HG02840 (cell line): ENCODE data around the gene ENPP3.

ENCODE experiments used
- ATAC-seq: cut with Tn5 transposase; IDR thresholded peaks from one replicate; pipeline ENCODE4 v1.9.1; 2021; ENCODE audit warnings: mild to moderate bottlenecking, moderate library complexity, moderate number of reproducible peaks; ENCODE audit not compliant: unreplicated experiment, low FRiP score

ENPP3 gene

GRCh38 chr6:131642565-131642964, 5.5 kb downstream of the ENPP3 start:
- ATAC-seq = no peak

- ATAC-seq = no peak
Measured at GRCh38 chr6:131642987-131643611, 6.0 kb downstream of the ENPP3 start.

GRCh38 chr6:131643855-131644460, 6.9 kb downstream of the ENPP3 start:
- no peak for ATAC-seq

- no peak for ATAC-seq
Measured at GRCh38 chr6:131644921-131645320, 7.8 kb downstream of the ENPP3 start.

- no peak for ATAC-seq
Measured at GRCh38 chr6:131645846-131646245, 8.7 kb downstream of the ENPP3 start.

GRCh38 chr6:131646249-131646670, 9.2 kb downstream of the ENPP3 start:
- no peak for ATAC-seq

GRCh38 chr6:131651782-131652181, 14.7 kb downstream of the ENPP3 start:
- no peak for ATAC-seq

GRCh38 chr6:131652472-131652871, 15.4 kb downstream of the ENPP3 start:
- ATAC-seq = no peak

GRCh38 chr6:131654326-131654725, 17.2 kb downstream of the ENPP3 start:
- ATAC-seq = no peak

GRCh38 chr6:131655387-131655786, 18.3 kb downstream of the ENPP3 start:
- no peak for ATAC-seq

GRCh38 chr6:131655951-131656350, 18.8 kb downstream of the ENPP3 start:
- ATAC-seq = no peak

- ATAC-seq = no peak
Measured at GRCh38 chr6:131656667-131657066, 19.6 kb downstream of the ENPP3 start.

GRCh38 chr6:131657222-131657621, 20.1 kb downstream of the ENPP3 start:
- no peak for ATAC-seq

- no peak for ATAC-seq
Measured at GRCh38 chr6:131657630-131658111, 20.6 kb downstream of the ENPP3 start.

- ATAC-seq = no peak
Measured at GRCh38 chr6:131658287-131658686, 21.2 kb downstream of the ENPP3 start.

GRCh38 chr6:131660195-131660594, 23.1 kb downstream of the ENPP3 start:
- no peak for ATAC-seq

GRCh38 chr6:131663578-131664165, 26.6 kb downstream of the ENPP3 start:
- no peak for ATAC-seq

- no peak for ATAC-seq
Measured at GRCh38 chr6:131669891-131670290, 32.8 kb downstream of the ENPP3 start.

GRCh38 chr6:131673184-131673583, 36.1 kb downstream of the ENPP3 start:
- ATAC-seq = no peak

- no peak for ATAC-seq
Measured at GRCh38 chr6:131678442-131678841, 41.3 kb downstream of the ENPP3 start.

GRCh38 chr6:131680868-131681267, 43.8 kb downstream of the ENPP3 start:
- ATAC-seq = no peak

- no peak for ATAC-seq
Measured at GRCh38 chr6:131681585-131681984, 44.5 kb downstream of the ENPP3 start.
